Lower leg skin (tissue), 3 donors: ENCODE measurements around the gene TUBAL3.

ENCODE experiments used
- POLR2A ChIP-seq, 2 donors: fragments of 450-650 bp; IDR thresholded peaks; one replicate each; pipeline ENCODE4 v1.6.1; 2016 to 2017; ENCODE audit warnings: antibody characterized with exemption in 2 of 2, mild to moderate bottlenecking in 1 of 2, moderate library complexity in 1 of 2
- TF ChIP-seq, protein P1 (sequence below), 3 donors: fragments of 450-650 bp; IDR thresholded peaks; one replicate each; pipeline ENCODE4 v1.5.1; 2016; ENCODE audit warnings: antibody characterized with exemption in 3 of 3, mild to moderate bottlenecking in 3 of 3, moderate library complexity in 2 of 3

DNA sequence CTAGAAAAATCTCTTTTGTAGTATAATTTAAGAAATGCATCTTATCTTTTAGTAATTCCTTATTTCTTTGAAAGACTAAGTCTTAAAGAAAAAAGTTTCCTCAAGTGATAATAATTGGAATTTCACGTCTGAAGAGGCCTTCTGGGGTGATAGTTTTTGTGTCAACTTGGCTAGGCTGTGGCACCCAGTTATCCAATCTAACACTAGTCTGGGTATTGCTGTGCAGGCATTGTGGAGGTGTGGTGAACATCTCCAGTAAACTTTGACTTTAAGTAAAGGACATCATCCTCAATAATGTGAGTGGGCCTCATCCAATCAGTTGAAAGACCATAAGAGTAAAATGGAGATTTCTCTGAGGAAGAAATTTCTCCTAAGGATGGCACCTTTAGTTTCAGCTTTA, 2.3 kb upstream of the TUBAL3 start:
- TF ChIP-seq, protein P1, sequence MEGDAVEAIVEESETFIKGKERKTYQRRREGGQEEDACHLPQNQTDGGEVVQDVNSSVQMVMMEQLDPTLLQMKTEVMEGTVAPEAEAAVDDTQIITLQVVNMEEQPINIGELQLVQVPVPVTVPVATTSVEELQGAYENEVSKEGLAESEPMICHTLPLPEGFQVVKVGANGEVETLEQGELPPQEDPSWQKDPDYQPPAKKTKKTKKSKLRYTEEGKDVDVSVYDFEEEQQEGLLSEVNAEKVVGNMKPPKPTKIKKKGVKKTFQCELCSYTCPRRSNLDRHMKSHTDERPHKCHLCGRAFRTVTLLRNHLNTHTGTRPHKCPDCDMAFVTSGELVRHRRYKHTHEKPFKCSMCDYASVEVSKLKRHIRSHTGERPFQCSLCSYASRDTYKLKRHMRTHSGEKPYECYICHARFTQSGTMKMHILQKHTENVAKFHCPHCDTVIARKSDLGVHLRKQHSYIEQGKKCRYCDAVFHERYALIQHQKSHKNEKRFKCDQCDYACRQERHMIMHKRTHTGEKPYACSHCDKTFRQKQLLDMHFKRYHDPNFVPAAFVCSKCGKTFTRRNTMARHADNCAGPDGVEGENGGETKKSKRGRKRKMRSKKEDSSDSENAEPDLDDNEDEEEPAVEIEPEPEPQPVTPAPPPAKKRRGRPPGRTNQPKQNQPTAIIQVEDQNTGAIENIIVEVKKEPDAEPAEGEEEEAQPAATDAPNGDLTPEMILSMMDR (IDR thresholded peaks at IDR 0.05), result no peak
- TF ChIP-seq POLR2A (IDR thresholded peaks at IDR 0.05), result no peak
